Measurements from ENCODE around the gene GREB1.

Gene GREB1

GRCh38 chr2:11615209-11615608 lies 81.4 kb downstream of the GREB1 start:
- no peak for DNase-seq

GRCh38 chr2:11616097-11616687 lies 82.3 kb downstream of the GREB1 start:
- DNase-seq: no peak

- DNase-seq: no peak
Measured at GRCh38 chr2:11616851-11617415, 83.1 kb downstream of the GREB1 start.

- no peak for DNase-seq
Measured at GRCh38 chr2:11617527-11617926, 83.7 kb downstream of the GREB1 start.

GRCh38 chr2:11617984-11618707 lies 84.3 kb downstream of the GREB1 start:
- no peak for DNase-seq

GRCh38 chr2:11618708-11619062 lies 84.8 kb downstream of the GREB1 start:
- DNase-seq: no peak

GRCh38 chr2:11621410-11621809 lies 87.6 kb downstream of the GREB1 start:
- no peak for DNase-seq

- no peak for DNase-seq
Measured at GRCh38 chr2:11622611-11623010, 88.8 kb downstream of the GREB1 start.

GRCh38 chr2:11624893-11625292 lies 91.0 kb downstream of the GREB1 start:
- DNase-seq: no peak

- no peak for DNase-seq
Measured at GRCh38 chr2:11625671-11626070, 91.8 kb downstream of the GREB1 start.

- no peak for DNase-seq
Measured at GRCh38 chr2:11628675-11629074, 94.8 kb downstream of the GREB1 start.

- DNase-seq: no peak
Measured at GRCh38 chr2:11629215-11629614, 95.4 kb downstream of the GREB1 start.

- DNase-seq: no peak
Measured at GRCh38 chr2:11629851-11630250, 96.0 kb downstream of the GREB1 start.

GRCh38 chr2:11630855-11631254 lies 97.0 kb downstream of the GREB1 start:
- no peak for DNase-seq

GRCh38 chr2:11631462-11631861 lies 97.6 kb downstream of the GREB1 start:
- no peak for DNase-seq

- no peak for DNase-seq
Measured at GRCh38 chr2:11633923-11634478, 100.2 kb downstream of the GREB1 start.

- no peak for DNase-seq
Measured at GRCh38 chr2:11634584-11634983, 100.7 kb downstream of the GREB1 start.

- no peak for DNase-seq
Measured at GRCh38 chr2:11635141-11635540, 101.3 kb downstream of the GREB1 start.

- no peak for DNase-seq
Measured at GRCh38 chr2:11636593-11637295, 102.9 kb downstream of the GREB1 start.

GRCh38 chr2:11637546-11637945 lies 103.7 kb downstream of the GREB1 start:
- DNase-seq: no peak

GRCh38 chr2:11639503-11639902 lies 105.7 kb downstream of the GREB1 start:
- DNase-seq: no peak

- no peak for DNase-seq
Measured at GRCh38 chr2:11640132-11640531, 106.3 kb downstream of the GREB1 start.

GRCh38 chr2:11642972-11643371 lies 109.1 kb downstream of the GREB1 start:
- no peak for DNase-seq

GRCh38 chr2:11644293-11644692 lies 110.4 kb downstream of the GREB1 start:
- DNase-seq: no peak

Measured in left hindlimb (tissue), 1 donor.